HG02970 (cell line): ENCODE data around the gene DNAAF1.

Experiments
- ATAC-seq: cut with Tn5 transposase; IDR thresholded peaks from one replicate; pipeline ENCODE4 v1.9.1; 2021; ENCODE audit warnings: mild to moderate bottlenecking, moderate library complexity, moderate number of reproducible peaks; ENCODE audit not compliant: unreplicated experiment, low FRiP score

The DNAAF1 gene

GRCh38 chr16:84159007-84159406, 13.9 kb downstream of the DNAAF1 start:
- ATAC-seq = no peak

GRCh38 chr16:84159800-84160199, 14.7 kb downstream of the DNAAF1 start:
- no peak for ATAC-seq

- ATAC-seq = no peak
These were observed 15.9 kb downstream of the DNAAF1 start for GRCh38 chr16:84161037-84161436.

- ATAC-seq = no peak
These were observed 16.7 kb downstream of the DNAAF1 start for GRCh38 chr16:84161801-84162200.

GRCh38 chr16:84165746-84166145, 20.6 kb downstream of the DNAAF1 start:
- ATAC-seq = no peak

- ATAC-seq = no peak
These were observed 21.9 kb downstream of the DNAAF1 start for GRCh38 chr16:84166796-84167695.

GRCh38 chr16:84169765-84170310, 24.7 kb downstream of the DNAAF1 start:
- no peak for ATAC-seq

- ATAC-seq = no peak
These were observed 29.3 kb downstream of the DNAAF1 start for GRCh38 chr16:84174396-84174795.

- ATAC-seq = no peak
These were observed 30.4 kb downstream of the DNAAF1 start for GRCh38 chr16:84175350-84176081.

GRCh38 chr16:84176192-84177053, 31.3 kb downstream of the DNAAF1 start:
- ATAC-seq = no peak

GRCh38 chr16:84177741-84178073, 32.6 kb downstream of the DNAAF1 start:
- no peak for ATAC-seq

- ATAC-seq = no peak
These were observed 33.1 kb downstream of the DNAAF1 start for GRCh38 chr16:84178146-84178765.

- ATAC-seq = no peak
These were observed 33.9 kb downstream of the DNAAF1 start for GRCh38 chr16:84178892-84179611.

- no peak for ATAC-seq
These were observed 34.7 kb downstream of the DNAAF1 start for GRCh38 chr16:84179612-84180320.

GRCh38 chr16:84180519-84181140, 35.5 kb downstream of the DNAAF1 start:
- ATAC-seq = no peak

GRCh38 chr16:84181144-84181915, 36.2 kb downstream of the DNAAF1 start:
- no peak for ATAC-seq

- no peak for ATAC-seq
These were observed 37.0 kb downstream of the DNAAF1 start for GRCh38 chr16:84182104-84182503.
